ENCODE data around the gene CACNA1A. TPM values are rescaled to one million over a fixed set of nuclear protein-coding genes. Genes with fewer than 3 reads are reported as not detected.

CACNA1A gene
- total RNA-seq, 1 donor from 2014 or later = 16.5 TPM

DNA sequence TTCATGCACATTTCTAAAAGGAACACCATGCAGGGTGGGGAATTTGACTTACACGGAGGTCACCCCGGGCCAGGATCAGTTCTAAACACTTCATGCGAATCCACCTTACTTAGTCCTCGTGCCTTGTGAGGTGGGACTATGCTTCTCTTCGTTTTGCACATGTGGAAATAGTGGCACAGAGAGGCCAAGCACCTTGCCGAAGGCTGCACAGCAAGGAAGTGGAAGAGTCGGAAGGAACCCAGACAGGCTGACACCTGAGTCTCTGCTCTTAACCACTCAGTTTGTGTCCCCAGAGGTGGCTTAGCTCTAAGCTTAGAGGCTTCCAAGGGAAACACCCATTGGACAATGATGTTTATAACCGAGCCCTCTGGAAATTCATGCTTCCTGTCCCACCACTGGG lies 150.1 kb downstream of the CACNA1A start:
- Histone ChIP-seq H3K27me3 (no peaks in the 10 kb centered on the region), H3F3A (ENCODE audit: low read depth) (no peaks in the 10 kb centered on the region), H3K27ac (no peak overlapping the region), H3K79me2 (ENCODE audit: low read depth) (no peaks in the 10 kb centered on the region), H3K36me3 (no peaks in the 10 kb centered on the region), H3K4me3 (no peak overlapping the region), H3K9ac (no peak overlapping the region), H3K4me1 (no peaks in the 10 kb centered on the region), H3K9me3 (ENCODE audit: low read depth) (no peaks in the 10 kb centered on the region), H3K4me2 (no peak overlapping the region), H4K20me1 (ENCODE audit: low read depth) (no peaks in the 10 kb centered on the region), H2AFZ (replicated peaks) (no peak overlapping the region)
- no peak for DNase-seq (ENCODE audit: low spot score)
- H3K4me1 Mint-ChIP-seq = peaks cover 16% of the 10 kb centered on the region
- H3K36me3 Mint-ChIP-seq = no peaks in the 10 kb centered on the region
- no peak overlapping the region for H3K27ac Mint-ChIP-seq
- H3K27me3 Mint-ChIP-seq (ENCODE audit: insufficient read depth, low read depth) = peaks cover 9% of the 10 kb centered on the region
- no peak overlapping the region for H3K4me3 Mint-ChIP-seq
- TF ChIP-seq, protein P1, sequence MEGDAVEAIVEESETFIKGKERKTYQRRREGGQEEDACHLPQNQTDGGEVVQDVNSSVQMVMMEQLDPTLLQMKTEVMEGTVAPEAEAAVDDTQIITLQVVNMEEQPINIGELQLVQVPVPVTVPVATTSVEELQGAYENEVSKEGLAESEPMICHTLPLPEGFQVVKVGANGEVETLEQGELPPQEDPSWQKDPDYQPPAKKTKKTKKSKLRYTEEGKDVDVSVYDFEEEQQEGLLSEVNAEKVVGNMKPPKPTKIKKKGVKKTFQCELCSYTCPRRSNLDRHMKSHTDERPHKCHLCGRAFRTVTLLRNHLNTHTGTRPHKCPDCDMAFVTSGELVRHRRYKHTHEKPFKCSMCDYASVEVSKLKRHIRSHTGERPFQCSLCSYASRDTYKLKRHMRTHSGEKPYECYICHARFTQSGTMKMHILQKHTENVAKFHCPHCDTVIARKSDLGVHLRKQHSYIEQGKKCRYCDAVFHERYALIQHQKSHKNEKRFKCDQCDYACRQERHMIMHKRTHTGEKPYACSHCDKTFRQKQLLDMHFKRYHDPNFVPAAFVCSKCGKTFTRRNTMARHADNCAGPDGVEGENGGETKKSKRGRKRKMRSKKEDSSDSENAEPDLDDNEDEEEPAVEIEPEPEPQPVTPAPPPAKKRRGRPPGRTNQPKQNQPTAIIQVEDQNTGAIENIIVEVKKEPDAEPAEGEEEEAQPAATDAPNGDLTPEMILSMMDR (IDR thresholded peaks at IDR 0.05) = no peak
- TF ChIP-seq EZH2phosphoT487 (IDR thresholded peaks at IDR 0.05) (no peak), EZH2 (IDR thresholded peaks at IDR 0.05) (no peak)
- H3K9me3 Mint-ChIP-seq = peaks cover 4% of the 10 kb centered on the region

DNA sequence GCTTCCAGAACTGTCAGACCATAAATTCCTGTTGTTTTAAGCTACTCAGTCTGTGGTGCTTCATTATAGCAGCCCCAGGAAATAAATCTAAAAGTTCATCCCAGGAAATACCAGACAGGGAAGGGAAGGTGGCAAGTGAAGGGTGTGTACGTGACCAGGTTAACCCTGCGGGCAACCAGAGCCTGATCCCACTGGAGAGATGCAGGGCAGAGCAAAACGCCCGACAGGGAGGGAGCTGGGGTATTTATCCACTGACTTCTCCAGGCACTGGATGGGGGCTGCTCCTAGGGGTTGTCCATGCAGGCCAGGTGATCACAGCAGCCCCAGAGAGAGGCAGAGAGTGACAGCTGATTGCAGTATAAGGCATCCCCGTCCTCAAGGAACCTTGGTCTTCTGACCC lies 150.9 kb downstream of the CACNA1A start:
- Mint-ChIP-seq H3K4me3 (no peak overlapping the region), H3K4me1 (peaks cover 16% of the 10 kb centered on the region), H3K27me3 (ENCODE audit: insufficient read depth, low read depth) (peaks cover 9% of the 10 kb centered on the region), H3K27ac (no peak overlapping the region), H3K36me3 (no peaks in the 10 kb centered on the region), H3K9me3 (peaks cover 7% of the 10 kb centered on the region)
- DNase-seq (ENCODE audit: low spot score) = no peak
- Histone ChIP-seq H4K20me1 (ENCODE audit: low read depth) (no peaks in the 10 kb centered on the region), H3K9me3 (ENCODE audit: low read depth) (no peaks in the 10 kb centered on the region), H3K4me2 (no peak overlapping the region), H3K79me2 (ENCODE audit: low read depth) (no peaks in the 10 kb centered on the region), H3K9ac (no peak overlapping the region), H3K4me3 (no peak overlapping the region), H3K4me1 (no peaks in the 10 kb centered on the region), H3K27ac (no peak overlapping the region), H2AFZ (replicated peaks) (no peak overlapping the region), H3K27me3 (no peaks in the 10 kb centered on the region), H3K36me3 (no peaks in the 10 kb centered on the region), H3F3A (ENCODE audit: low read depth) (no peaks in the 10 kb centered on the region)
- TF ChIP-seq, protein P1 (IDR thresholded peaks at IDR 0.05) = no peak
- no peak for TF ChIP-seq EZH2phosphoT487 (IDR thresholded peaks at IDR 0.05)
- no peak for TF ChIP-seq EZH2 (IDR thresholded peaks at IDR 0.05)

DNA sequence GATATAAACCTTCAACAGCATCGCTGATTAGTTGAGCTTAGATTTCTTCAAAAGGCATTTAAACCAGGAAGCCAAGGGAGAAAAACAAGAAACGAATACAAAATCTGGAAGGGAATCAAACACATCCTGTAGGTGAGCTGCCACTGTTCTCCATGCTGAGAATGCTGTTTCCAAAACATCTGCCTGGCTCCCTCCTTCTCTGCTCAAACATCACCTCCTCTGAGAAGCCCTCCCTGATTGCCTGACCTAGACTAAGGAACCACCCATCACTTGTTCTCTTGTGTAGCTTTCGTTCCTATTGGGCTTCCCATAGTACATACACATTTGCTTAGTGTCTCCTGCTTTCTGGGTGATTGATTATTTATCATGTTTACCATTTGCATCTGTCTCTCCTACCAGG lies 152.7 kb downstream of the CACNA1A start:
- H3K9me3 Mint-ChIP-seq = peaks cover 4% of the 10 kb centered on the region
- peaks cover 9% of the 10 kb centered on the region for H3K27me3 Mint-ChIP-seq (ENCODE audit: insufficient read depth, low read depth)

More for the DNA sequence above, 152.7 kb downstream of the CACNA1A start:
- Mint-ChIP-seq H3K27ac (no peak overlapping the region), H3K4me1 (peaks cover 16% of the 10 kb centered on the region), H3K36me3 (no peaks in the 10 kb centered on the region), H3K4me3 (no peak overlapping the region)
- DNase-seq (ENCODE audit: low spot score) = no peak
- Histone ChIP-seq H3K36me3 (no peaks in the 10 kb centered on the region), H3K4me3 (no peak overlapping the region), H2AFZ (replicated peaks) (no peak overlapping the region), H3F3A (ENCODE audit: low read depth) (no peaks in the 10 kb centered on the region), H3K9me3 (ENCODE audit: low read depth) (no peaks in the 10 kb centered on the region), H3K79me2 (ENCODE audit: low read depth) (no peaks in the 10 kb centered on the region), H3K9ac (no peak overlapping the region), H3K4me2 (no peak overlapping the region), H3K4me1 (no peaks in the 10 kb centered on the region), H3K27ac (no peak overlapping the region), H4K20me1 (ENCODE audit: low read depth) (no peaks in the 10 kb centered on the region), H3K27me3 (no peaks in the 10 kb centered on the region)
- no peak for TF ChIP-seq EZH2phosphoT487 (IDR thresholded peaks at IDR 0.05)
- TF ChIP-seq EZH2 (IDR thresholded peaks at IDR 0.05) = no peak
- TF ChIP-seq, protein P1 (IDR thresholded peaks at IDR 0.05) = no peak

Data from neural progenitor cell (in vitro differentiated cells).